ENCODE measurements around the gene PRELID2. TPM values are rescaled to one million over a fixed set of nuclear protein-coding genes. Genes with fewer than 3 reads are reported as not detected.
"Not testable (repeated sequence)": the region's sequence is repeated elsewhere in the genome, so short reads cannot be mapped to it uniquely, and the experiment has no call there.

The PRELID2 gene
- polyA plus RNA-seq (ENCODE audit: insufficient read length) = 9.8 TPM
- long read RNA-seq, donor 1, partial matches to known transcripts = 0 of 2 reads
- long read RNA-seq, donor 1, other reads (novel, unspliced or antisense) = 0 of 2 reads
- long read RNA-seq, donor 2, partial matches to known transcripts = 0 of 6 reads
- long read RNA-seq, donor 2, other reads (novel, unspliced or antisense) = 5 of 6 reads
- long read RNA-seq, donor 3, partial matches to known transcripts = 0 of 1 reads
- long read RNA-seq, donor 3, other reads (novel, unspliced or antisense) = 0 of 1 reads
- long read RNA-seq, donor 4 = 0 reads
- long read RNA-seq, donor 5, partial matches to known transcripts = 0 of 2 reads
- long read RNA-seq, donor 5, other reads (novel, unspliced or antisense) = 0 of 2 reads
- long read RNA-seq, donor 6 = 0 reads
- long read RNA-seq, donor 7, partial matches to known transcripts = 0 of 8 reads
- long read RNA-seq, donor 7, other reads (novel, unspliced or antisense) = 7 of 8 reads
- long read RNA-seq, donor 8 = 0 reads

- DNase-seq = peak; percentile 91
Observed at GRCh38 chr5:145834917-145835847, at the start of gene PRELID2. PRELID2 (minus strand) TSS chr5:145835342; CDS start chr5:145835251, 91 bp downstream.

GRCh38 chr5:145874765-145875164 is 39.6 kb upstream of the PRELID2 start:
- no peak for DNase-seq

- DNase-seq = no peak
Observed at GRCh38 chr5:145872914-145873313, 37.8 kb upstream of the PRELID2 start, which contains the start of gene GRXCR2. GRXCR2 (minus strand) TSS chr5:145873014; CDS start chr5:145872968, 46 bp downstream.

- DNase-seq = no peak
Observed at GRCh38 chr5:145872486-145872885, 37.3 kb upstream of the PRELID2 start.

GRCh38 chr5:145869753-145870152 is 34.6 kb upstream of the PRELID2 start:
- no peak for DNase-seq

- no peak for DNase-seq
Observed at GRCh38 chr5:145867806-145868205, 32.7 kb upstream of the PRELID2 start.

GRCh38 chr5:145864432-145864831 is 29.3 kb upstream of the PRELID2 start:
- DNase-seq = not testable (repeated sequence)

- DNase-seq = no peak
Observed at GRCh38 chr5:145863003-145863402, 27.9 kb upstream of the PRELID2 start.

- no peak for DNase-seq
Observed at GRCh38 chr5:145859897-145860296, 24.8 kb upstream of the PRELID2 start.

- DNase-seq = no peak
Observed at GRCh38 chr5:145859453-145859852, 24.3 kb upstream of the PRELID2 start.

- DNase-seq = no peak
Observed at GRCh38 chr5:145858959-145859358, 23.8 kb upstream of the PRELID2 start.

- peak; percentile 46 for DNase-seq
Observed at GRCh38 chr5:145856285-145856818, 21.2 kb upstream of the PRELID2 start.

- peak; percentile 46 for DNase-seq
Observed at GRCh38 chr5:145855763-145856267, 20.7 kb upstream of the PRELID2 start.

- no peak for DNase-seq
Observed at GRCh38 chr5:145854651-145855258, 19.6 kb upstream of the PRELID2 start.

- DNase-seq = no peak
Observed at GRCh38 chr5:145853781-145854376, 18.7 kb upstream of the PRELID2 start.

GRCh38 chr5:145852990-145853389 is 17.8 kb upstream of the PRELID2 start:
- DNase-seq = no peak

- no peak for DNase-seq
Observed at GRCh38 chr5:145848854-145849253, 13.7 kb upstream of the PRELID2 start.

GRCh38 chr5:145847499-145848497 is 12.7 kb upstream of the PRELID2 start:
- DNase-seq = no peak

GRCh38 chr5:145846081-145846480 is 10.9 kb upstream of the PRELID2 start:
- no peak for DNase-seq

- DNase-seq = no peak
Observed at GRCh38 chr5:145841299-145841698, 6.2 kb upstream of the PRELID2 start.
